ENCODE data around the gene MRPL18.
"Not testable (repeated sequence)": the region's sequence is repeated elsewhere in the genome, so short reads cannot be mapped to it uniquely, and the experiment has no call there.

Gene MRPL18

GRCh38 chr6:159777240-159777904 lies 12.9 kb upstream of the MRPL18 start:
- no peak for DNase-seq

GRCh38 chr6:159778131-159778530 lies 12.1 kb upstream of the MRPL18 start:
- no peak for DNase-seq

GRCh38 chr6:159778542-159779103 lies 11.6 kb upstream of the MRPL18 start:
- DNase-seq, result no peak

GRCh38 chr6:159788276-159788675 lies 2.0 kb upstream of the MRPL18 start:
- DNase-seq, result no peak

GRCh38 chr6:159788753-159789376 lies 1.4 kb upstream of the MRPL18 start:
- DNase-seq, result peak; percentile 11 to 21

GRCh38 chr6:159789377-159790148 lies 704 bp upstream of the MRPL18 start, which contains the start of gene TCP1:
Gene TCP1, minus strand, starts transcription at chr6:159789602. Its CDS starts 134 bp downstream, at chr6:159789468.
- DNase-seq, result peak; percentile 96 to 98

- DNase-seq, result no peak
Observed at GRCh38 chr6:159790956-159791598, 810 bp downstream of the MRPL18 start.

GRCh38 chr6:159794976-159795375 lies 4.7 kb downstream of the MRPL18 start:
- DNase-seq, result not testable (repeated sequence)

- DNase-seq, result no peak
Observed at GRCh38 chr6:159797554-159797953, 7.3 kb downstream of the MRPL18 start.

GRCh38 chr6:159800141-159800865 lies 10.0 kb downstream of the MRPL18 start, which contains the start of gene PNLDC1:
Gene PNLDC1, plus strand, starts transcription at chr6:159800276. Its CDS starts 32 bp downstream, at chr6:159800308.
- no peak for DNase-seq

GRCh38 chr6:159801935-159802334 lies 11.7 kb downstream of the MRPL18 start:
- no peak for DNase-seq

GRCh38 chr6:159804504-159804903 lies 14.2 kb downstream of the MRPL18 start:
- DNase-seq, result no peak

- DNase-seq, result no peak
Observed at GRCh38 chr6:159805440-159806020, 15.3 kb downstream of the MRPL18 start.

- DNase-seq, result no peak
Observed at GRCh38 chr6:159806021-159806458, 15.8 kb downstream of the MRPL18 start.

GRCh38 chr6:159807150-159807858 lies 17.0 kb downstream of the MRPL18 start:
- DNase-seq, result no peak

GRCh38 chr6:159808647-159809046 lies 18.4 kb downstream of the MRPL18 start:
- DNase-seq, result no peak

- DNase-seq, result no peak
Observed at GRCh38 chr6:159809149-159809548, 18.9 kb downstream of the MRPL18 start.

GRCh38 chr6:159813781-159814180 lies 23.5 kb downstream of the MRPL18 start:
- DNase-seq, result no peak

- no peak for DNase-seq
Observed at GRCh38 chr6:159815410-159815809, 25.1 kb downstream of the MRPL18 start.

- DNase-seq, result not testable (repeated sequence)
Observed at GRCh38 chr6:159816775-159817174, 26.5 kb downstream of the MRPL18 start.
